HUES48 (cell line): ENCODE results near the gene MISP.
"Not testable (repeated sequence)": the region's sequence is repeated elsewhere in the genome, so short reads cannot be mapped to it uniquely, and the experiment has no call there.

Experiments used
- H3K27ac ChIP-seq: one replicate; pipeline ENCODE4 v1.7.0; 2013; ENCODE audit warnings: low read depth, low read length, inconsistent platforms
- H3K27me3 ChIP-seq: 2 replicates; pipeline ENCODE4 v1.6.1; 2013; ENCODE audit warnings: mild to moderate bottlenecking, low read length; ENCODE audit not compliant: control insufficient read depth, insufficient read depth
- H3K36me3 ChIP-seq: 2 replicates; pipeline ENCODE4 v1.6.1; 2013; ENCODE audit warnings: low read length; ENCODE audit not compliant: control insufficient read depth, insufficient read depth
- H3K4me1 ChIP-seq: 2 replicates; pipeline ENCODE4 v1.6.1; 2013; ENCODE audit warnings: mild to moderate bottlenecking, low read length; ENCODE audit not compliant: control insufficient read depth, insufficient read depth
- H3K4me3 ChIP-seq: 2 replicates; pipeline ENCODE4 v1.5.1; 2013; ENCODE audit warnings: mild to moderate bottlenecking, low read depth, low read length
- H3K9ac ChIP-seq: 2 replicates; pipeline ENCODE4 v1.6.1; 2013; ENCODE audit warnings: mild to moderate bottlenecking, low read depth, low read length, moderate library complexity
- H3K9me3 ChIP-seq: 2 replicates; pipeline ENCODE4 v1.6.1; 2013; ENCODE audit warnings: low read length; ENCODE audit not compliant: control insufficient read depth, insufficient read depth

The MISP gene

GRCh38 chr19:726993-727956, 23.6 kb upstream of the MISP start:
- Histone ChIP-seq H3K4me3 (no peak overlapping the region), H3K27me3 (no peaks in the 10 kb centered on the region), H3K9me3 (no peaks in the 10 kb centered on the region), H3K27ac (no peak overlapping the region), H3K9ac (no peak overlapping the region), H3K36me3 (no peaks in the 10 kb centered on the region), H3K4me1 (no peaks in the 10 kb centered on the region)

GRCh38 chr19:728011-728410, 22.9 kb upstream of the MISP start:
- H3K9ac ChIP-seq: no peak overlapping the region
- H3K36me3 ChIP-seq: no peaks in the 10 kb centered on the region
- H3K27me3 ChIP-seq: no peaks in the 10 kb centered on the region
- no peak overlapping the region for H3K4me3 ChIP-seq
- H3K27ac ChIP-seq: no peak overlapping the region
- H3K4me1 ChIP-seq: no peaks in the 10 kb centered on the region
- no peaks in the 10 kb centered on the region for H3K9me3 ChIP-seq

GRCh38 chr19:729564-729963, 21.3 kb upstream of the MISP start:
- not testable (repeated sequence) for H3K4me1 ChIP-seq, H3K4me3 ChIP-seq, H3K27ac ChIP-seq, H3K9me3 ChIP-seq, H3K9ac ChIP-seq, H3K36me3 ChIP-seq, H3K27me3 ChIP-seq

GRCh38 chr19:729965-730668, 20.8 kb upstream of the MISP start:
- Histone ChIP-seq H3K9ac (no peak overlapping the region), H3K27me3 (no peaks in the 10 kb centered on the region), H3K9me3 (no peaks in the 10 kb centered on the region), H3K36me3 (no peaks in the 10 kb centered on the region), H3K4me3 (no peak overlapping the region), H3K4me1 (no peaks in the 10 kb centered on the region), H3K27ac (no peak overlapping the region)

- Histone ChIP-seq H3K9me3 (no peaks in the 10 kb centered on the region), H3K36me3 (no peaks in the 10 kb centered on the region), H3K9ac (no peak overlapping the region), H3K4me3 (no peak overlapping the region), H3K4me1 (no peaks in the 10 kb centered on the region), H3K27ac (no peak overlapping the region), H3K27me3 (no peaks in the 10 kb centered on the region)
Measured at GRCh38 chr19:731000-731399, 19.9 kb upstream of the MISP start.

- Histone ChIP-seq H3K27me3 (no peaks in the 10 kb centered on the region), H3K9ac (no peak overlapping the region), H3K36me3 (no peaks in the 10 kb centered on the region), H3K4me1 (no peaks in the 10 kb centered on the region), H3K27ac (no peak overlapping the region), H3K4me3 (no peak overlapping the region), H3K9me3 (no peaks in the 10 kb centered on the region)
Measured at GRCh38 chr19:732148-733069, 18.5 kb upstream of the MISP start.

- H3K4me1 ChIP-seq: no peaks in the 10 kb centered on the region
- no peak overlapping the region for H3K27ac ChIP-seq
- no peak overlapping the region for H3K4me3 ChIP-seq
- H3K9ac ChIP-seq: no peak overlapping the region
- no peaks in the 10 kb centered on the region for H3K27me3 ChIP-seq
- no peaks in the 10 kb centered on the region for H3K9me3 ChIP-seq
- H3K36me3 ChIP-seq: no peaks in the 10 kb centered on the region
Measured at GRCh38 chr19:734716-735115, 16.2 kb upstream of the MISP start.

- Histone ChIP-seq H3K9ac (no peak overlapping the region), H3K27me3 (no peaks in the 10 kb centered on the region)
Measured at GRCh38 chr19:736125-736524, 14.8 kb upstream of the MISP start.

GRCh38 chr19:737591-738093, 13.3 kb upstream of the MISP start:
- Histone ChIP-seq H3K4me1 (no peaks in the 10 kb centered on the region), H3K27me3 (no peaks in the 10 kb centered on the region), H3K9ac (no peak overlapping the region), H3K9me3 (no peaks in the 10 kb centered on the region), H3K36me3 (no peaks in the 10 kb centered on the region), H3K4me3 (no peak overlapping the region), H3K27ac (no peak overlapping the region)

More at GRCh38 chr19:736125-736524, 14.8 kb upstream of the MISP start:
- Histone ChIP-seq H3K4me1 (no peaks in the 10 kb centered on the region), H3K9me3 (no peaks in the 10 kb centered on the region), H3K27ac (no peak overlapping the region), H3K4me3 (no peak overlapping the region), H3K36me3 (no peaks in the 10 kb centered on the region)

- Histone ChIP-seq H3K4me1 (no peaks in the 10 kb centered on the region), H3K4me3 (no peak overlapping the region), H3K36me3 (no peaks in the 10 kb centered on the region), H3K9me3 (no peaks in the 10 kb centered on the region), H3K27ac (no peak overlapping the region), H3K27me3 (no peaks in the 10 kb centered on the region), H3K9ac (no peak overlapping the region)
Measured at GRCh38 chr19:738509-739128, 12.3 kb upstream of the MISP start.
